A673 (cell line): ENCODE measurements around the gene TLE3. TPM values are rescaled to one million over a fixed set of nuclear protein-coding genes. Genes with fewer than 3 reads are reported as not detected.
A peak's percentile ranks its signal among the peaks of the same experiment; 100 is the strongest.

Source experiments
- BruUV-seq: library from RNA; stranded (reverse); fragments of 400-500 nt; replicated peaks from 2 replicates; lab custom pipeline; 2021; lab: Mats Ljungman, UMichigan
- CTCF ChIA-PET: fragments of 300-600 bp; sonication (Branson Sonifier 250); formaldehyde crosslinking; loops from one replicate; lab custom pipeline; 2022; ENCODE audit warnings: antibody characterized with exemption; lab: Charles Lee
- POLR2A ChIA-PET: fragments of 300-600 bp; sonication (Branson Sonifier 250); formaldehyde crosslinking; loops from one replicate; lab custom pipeline; 2022; ENCODE audit warnings: antibody characterized with exemption; ENCODE audit not compliant: low non-redundant PET; lab: Charles Lee
- DNase-seq: peaks from one replicate; pipeline ENCODE4 v3.0.0-alpha.2; 2015; ENCODE audit warnings: low spot score
- H3K27ac ChIP-seq: fragments of 200-600 bp; sonication (generic); 2 replicates; pipeline ENCODE4 v1.5.1; 2016; ENCODE audit warnings: mixed run types, low read depth, mild to moderate bottlenecking, mixed read lengths, antibody characterized with exemption, low read length; ENCODE audit not compliant: poor library complexity, severe bottlenecking
- H3K27me3 ChIP-seq: fragments of 200-600 bp; sonication (generic); replicated peaks from 2 replicates; pipeline ENCODE4 v1.6.1; 2017; ENCODE audit warnings: mixed run types, low read depth, mild to moderate bottlenecking, mixed read lengths, antibody characterized with exemption, low read length; ENCODE audit not compliant: insufficient read depth, poor library complexity
- H3K36me3 ChIP-seq: fragments of 200-600 bp; sonication (generic); 2 replicates; pipeline ENCODE4 v1.6.1; 2016; ENCODE audit warnings: mixed run types, mild to moderate bottlenecking, mixed read lengths, antibody characterized with exemption, low read length; ENCODE audit not compliant: insufficient read depth, poor library complexity, severe bottlenecking
- H3K4me1 ChIP-seq: fragments of 200-600 bp; sonication (generic); 2 replicates; pipeline ENCODE4 v1.6.1; 2017; ENCODE audit warnings: mixed run types, mild to moderate bottlenecking, mixed read lengths, antibody characterized with exemption, low read length; ENCODE audit not compliant: insufficient read depth, poor library complexity, severe bottlenecking
- H3K4me3 ChIP-seq: fragments of 200-600 bp; sonication (generic); 2 replicates; pipeline ENCODE4 v1.5.1; 2016; ENCODE audit warnings: low read depth, mixed run types, mild to moderate bottlenecking, mixed read lengths, low read length; ENCODE audit not compliant: poor library complexity, severe bottlenecking
- H3K9me3 ChIP-seq: fragments of 200-600 bp; sonication (generic); 2 replicates; pipeline ENCODE4 v1.6.1; 2016; ENCODE audit warnings: mixed run types, low read depth, mild to moderate bottlenecking, mixed read lengths, antibody characterized with exemption, low read length; ENCODE audit not compliant: poor library complexity, severe bottlenecking
- CTCF ChIP-seq: fragments of 300-800, 200-600 bp; sonication (generic); conservative IDR thresholded peaks from 2 replicates; pipeline ENCODE4 v1.5.1; 2017; ENCODE audit warnings: low read depth, mild to moderate bottlenecking, antibody characterized with exemption, low read length, moderate library complexity, mixed read lengths
- EZH2 ChIP-seq: fragments of 200-600 bp; sonication (generic); IDR thresholded peaks from 2 replicates; pipeline ENCODE4 v1.6.1; 2017; ENCODE audit warnings: borderline replicate concordance, low read depth, mild to moderate bottlenecking, mixed read lengths, antibody characterized with exemption, low read length; ENCODE audit not compliant: poor library complexity, severe bottlenecking
- intact Hi-C: fragments of 100-400 bp; cut with micrococcal nuclease; formaldehyde crosslinking; loops from one replicate; pipeline ENCODE4 v1.10.0; 2022; ENCODE audit not compliant: unreplicated experiment
- total RNA-seq: library from RNA; stranded (reverse); gene quantifications from 2 replicates; pipeline ENCODE4 v1.2.3, GENCODE V29; 2021

Gene TLE3
- total RNA-seq, 1 experiment from 2014 or later: 90.4 TPM

- Histone ChIP-seq H3K4me3 (peak overlapping the region; percentile 76), H3K4me1 (peaks cover 30% of the 10 kb centered on the region), H3K36me3 (peaks cover 4% of the 10 kb centered on the region), H3K27me3 (no peaks in the 10 kb centered on the region), H3K27ac (peak overlapping the region; percentile 97), H3K9me3 (no peaks in the 10 kb centered on the region)
- POLR2A ChIA-PET: interaction anchor here (0.5 to 1.6 kb wide), 6 partner anchors 10 to 680 kb away, joined by 3 to 15 read pairs (median 4); no protein-coding TSS in a partner anchor
- CTCF ChIA-PET: interaction anchor here (0.7 to 0.9 kb wide), 2 partner anchors 12 to 50 kb away, joined by 3 to 6 read pairs; no protein-coding TSS in a partner anchor
- no peak for TF ChIP-seq CTCF
- TF ChIP-seq EZH2: no peak
- intact Hi-C loops: loop anchor here (5.0 to 10.0 kb wide), 4 partner anchors 77 to 375 kb away; no protein-coding TSS in a partner anchor
- peak; percentile 99 for DNase-seq
- BruUV-seq: no TSS peak
Observed at GRCh38 chr15:70099167-70099966, 1.6 kb upstream of the TLE3 start.

GRCh38 chr15:70098461-70099166 is 897 bp upstream of the TLE3 start:
- peak overlapping the region; percentile 97 for H3K27ac ChIP-seq
- no TSS peak for BruUV-seq
- no peaks in the 10 kb centered on the region for H3K27me3 ChIP-seq
- ChIA-PET CTCF (no interaction called here), POLR2A (interaction anchor here (0.5 to 1.6 kb wide), 2 partner anchors 101 to 628 kb away, joined by 3 to 5 read pairs; no protein-coding TSS in a partner anchor)
- peaks cover 37% of the 10 kb centered on the region for H3K4me1 ChIP-seq
- TF ChIP-seq EZH2: no peak
- no peak for TF ChIP-seq CTCF
- intact Hi-C loops: loop anchor here (5.0 to 10.0 kb wide), 4 partner anchors 76 to 376 kb away; no protein-coding TSS in a partner anchor
- H3K4me3 ChIP-seq: peak overlapping the region; percentile 76
- DNase-seq: peak; percentile 63
- peaks cover 12% of the 10 kb centered on the region for H3K36me3 ChIP-seq
- H3K9me3 ChIP-seq: no peaks in the 10 kb centered on the region

- H3K36me3 ChIP-seq: peaks cover 15% of the 10 kb centered on the region
- peaks cover 42% of the 10 kb centered on the region for H3K4me1 ChIP-seq
- H3K4me3 ChIP-seq: peak overlapping the region; percentile 76
- no peak for TF ChIP-seq CTCF
- TF ChIP-seq EZH2: no peak
- H3K27me3 ChIP-seq: no peaks in the 10 kb centered on the region
- H3K9me3 ChIP-seq: no peaks in the 10 kb centered on the region
- intact Hi-C loops: loop anchor here (5.0 to 10.0 kb wide), 4 partner anchors 76 to 377 kb away; no protein-coding TSS in a partner anchor
- CTCF ChIA-PET: no interaction called here
- POLR2A ChIA-PET: interaction anchor here (0.5 kb wide), 1 partner anchor 19 kb away, joined by 3 read pairs; no protein-coding TSS in a partner anchor
- TSS peak; percentile 99 for BruUV-seq
- H3K27ac ChIP-seq: peak overlapping the region; percentile 97
- DNase-seq: no peak
Observed at GRCh38 chr15:70098153-70098460, 390 bp upstream of the TLE3 start.
